GM18873 (cell line): ENCODE results near the gene USP48.
"Not testable (repeated sequence)": the region's sequence is repeated elsewhere in the genome, so short reads cannot be mapped to it uniquely, and the experiment has no call there.

ENCODE experiments used
- ATAC-seq: cut with Tn5 transposase; IDR thresholded peaks from one replicate; pipeline ENCODE4 v1.9.1; 2021; ENCODE audit warnings: mild to moderate bottlenecking, moderate library complexity, moderate number of reproducible peaks; ENCODE audit not compliant: unreplicated experiment, low FRiP score

The USP48 gene, protein sequence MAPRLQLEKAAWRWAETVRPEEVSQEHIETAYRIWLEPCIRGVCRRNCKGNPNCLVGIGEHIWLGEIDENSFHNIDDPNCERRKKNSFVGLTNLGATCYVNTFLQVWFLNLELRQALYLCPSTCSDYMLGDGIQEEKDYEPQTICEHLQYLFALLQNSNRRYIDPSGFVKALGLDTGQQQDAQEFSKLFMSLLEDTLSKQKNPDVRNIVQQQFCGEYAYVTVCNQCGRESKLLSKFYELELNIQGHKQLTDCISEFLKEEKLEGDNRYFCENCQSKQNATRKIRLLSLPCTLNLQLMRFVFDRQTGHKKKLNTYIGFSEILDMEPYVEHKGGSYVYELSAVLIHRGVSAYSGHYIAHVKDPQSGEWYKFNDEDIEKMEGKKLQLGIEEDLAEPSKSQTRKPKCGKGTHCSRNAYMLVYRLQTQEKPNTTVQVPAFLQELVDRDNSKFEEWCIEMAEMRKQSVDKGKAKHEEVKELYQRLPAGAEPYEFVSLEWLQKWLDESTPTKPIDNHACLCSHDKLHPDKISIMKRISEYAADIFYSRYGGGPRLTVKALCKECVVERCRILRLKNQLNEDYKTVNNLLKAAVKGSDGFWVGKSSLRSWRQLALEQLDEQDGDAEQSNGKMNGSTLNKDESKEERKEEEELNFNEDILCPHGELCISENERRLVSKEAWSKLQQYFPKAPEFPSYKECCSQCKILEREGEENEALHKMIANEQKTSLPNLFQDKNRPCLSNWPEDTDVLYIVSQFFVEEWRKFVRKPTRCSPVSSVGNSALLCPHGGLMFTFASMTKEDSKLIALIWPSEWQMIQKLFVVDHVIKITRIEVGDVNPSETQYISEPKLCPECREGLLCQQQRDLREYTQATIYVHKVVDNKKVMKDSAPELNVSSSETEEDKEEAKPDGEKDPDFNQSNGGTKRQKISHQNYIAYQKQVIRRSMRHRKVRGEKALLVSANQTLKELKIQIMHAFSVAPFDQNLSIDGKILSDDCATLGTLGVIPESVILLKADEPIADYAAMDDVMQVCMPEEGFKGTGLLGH

DNA sequence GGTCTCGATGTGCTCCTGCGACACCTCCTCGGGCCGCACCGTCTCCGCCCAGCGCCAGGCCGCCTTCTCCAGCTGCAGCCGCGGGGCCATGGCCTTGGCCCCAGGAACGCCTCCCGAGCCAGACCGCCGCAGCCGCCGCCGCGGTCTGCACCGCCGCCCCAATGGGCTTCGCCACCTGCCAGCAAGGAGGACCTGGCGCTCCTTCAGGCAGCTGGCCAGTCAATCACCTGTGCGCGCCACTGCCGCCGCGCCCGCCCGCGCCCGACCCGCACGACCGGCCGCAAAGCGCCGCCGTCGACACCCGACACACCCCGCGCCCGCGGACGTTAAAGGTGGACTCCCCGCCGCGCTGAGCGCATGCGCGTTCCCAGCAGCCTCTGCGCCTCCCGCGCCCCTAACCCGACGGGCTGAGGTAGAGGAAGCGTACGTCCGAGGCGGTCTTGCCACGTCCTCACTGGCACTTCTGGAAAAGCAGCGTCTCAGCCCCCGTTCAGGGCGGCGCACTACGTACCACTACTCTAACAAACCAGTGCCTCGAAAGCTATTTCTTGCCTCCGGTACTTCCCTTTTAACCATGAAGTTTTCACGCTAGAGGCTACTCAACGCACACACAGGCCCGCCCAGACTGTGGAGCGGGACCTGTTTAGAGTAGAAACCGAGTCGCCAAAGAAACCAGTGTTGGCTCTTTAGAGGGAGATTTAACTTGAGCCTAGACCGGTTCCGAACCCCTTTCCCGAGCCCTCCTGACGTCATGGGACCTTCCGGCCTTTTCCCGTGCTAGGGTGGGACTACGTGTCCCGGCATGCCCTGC is at the start of gene USP48:
TSS of gene USP48 (minus strand) at position 282 of the 811 bp plus-strand sequence. CDS start at position 90, 192 bp downstream.
- ATAC-seq, result peak; percentile 54

DNA sequence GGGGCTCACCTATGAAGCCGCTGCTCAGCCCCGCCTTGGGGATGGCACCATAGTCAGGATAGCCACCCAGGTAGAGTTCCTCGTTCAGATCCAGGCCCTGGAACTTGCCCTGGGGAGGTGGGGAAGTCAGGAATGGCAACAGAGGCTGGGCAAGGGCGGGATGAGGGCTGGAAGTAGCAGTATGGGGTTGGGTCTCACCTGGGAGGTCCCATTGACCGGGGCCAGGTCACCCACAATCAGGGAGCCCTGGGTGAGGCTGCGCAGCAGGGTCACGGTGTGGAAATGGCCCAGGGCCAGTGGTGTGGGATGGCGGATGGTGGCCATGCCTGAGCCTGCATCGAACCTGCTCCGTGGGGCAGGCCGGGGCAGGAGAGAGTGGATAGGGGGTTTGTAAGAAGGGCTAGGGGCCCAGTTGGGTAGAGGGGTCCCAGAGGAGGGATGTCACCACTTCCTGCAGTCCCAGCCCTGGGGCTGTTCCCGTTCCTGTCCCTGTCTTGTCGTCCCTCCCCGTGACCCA is 48.6 kb upstream of the USP48 start:
- ATAC-seq, result no peak

DNA sequence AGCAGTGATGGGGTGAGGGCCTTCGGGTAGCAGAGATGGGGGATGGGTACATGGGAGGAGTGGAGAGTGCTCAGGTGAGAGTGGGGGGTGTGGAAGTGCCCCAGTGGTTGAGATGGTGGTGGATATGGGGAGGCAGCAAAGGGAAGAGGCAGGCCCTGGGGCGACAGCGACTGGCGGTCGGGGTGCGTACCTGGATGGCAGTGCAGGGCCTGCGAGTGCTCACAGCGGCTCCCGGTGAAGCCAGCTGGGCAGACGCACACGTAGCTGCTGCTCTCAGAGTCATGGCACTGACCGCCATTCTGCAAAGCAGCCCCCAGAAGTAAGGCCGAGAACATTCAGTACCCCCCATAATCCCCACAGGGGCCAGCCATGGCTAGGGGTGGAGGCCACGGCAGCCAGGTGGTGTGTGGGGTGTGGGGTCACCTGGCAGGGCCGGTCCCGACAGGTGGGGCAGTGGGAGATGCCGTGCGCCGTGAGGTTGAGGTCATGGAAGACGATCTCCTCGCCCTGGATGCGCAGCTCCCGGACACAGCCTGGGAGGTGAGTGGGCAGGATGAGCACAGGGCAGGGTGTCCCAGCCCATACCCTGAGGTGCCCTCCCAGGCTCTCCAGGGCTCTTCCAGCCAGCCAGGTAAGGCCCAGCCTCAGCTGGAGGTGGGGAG is 48.0 kb upstream of the USP48 start:
- ATAC-seq, result no peak

DNA sequence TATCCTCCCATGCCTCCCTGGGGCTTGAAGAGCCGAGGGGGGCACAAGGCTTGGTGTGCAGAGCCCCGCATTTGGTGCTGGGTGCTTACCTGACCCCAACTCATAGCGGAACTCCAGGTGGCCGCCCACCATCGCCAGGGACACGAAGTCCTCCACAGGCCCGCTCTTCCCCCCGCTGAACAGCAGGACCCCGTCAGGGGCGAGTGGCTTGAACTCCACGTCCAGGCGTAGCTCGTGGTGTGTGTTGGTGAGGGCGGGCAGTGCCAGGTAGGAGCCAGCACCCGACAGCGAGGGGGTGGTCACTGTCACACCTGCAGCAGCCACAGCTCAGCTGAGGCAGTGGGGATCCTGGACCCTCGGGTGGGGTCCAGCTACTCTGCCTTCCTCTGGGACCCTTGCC is 46.3 kb upstream of the USP48 start:
- ATAC-seq, result no peak

DNA sequence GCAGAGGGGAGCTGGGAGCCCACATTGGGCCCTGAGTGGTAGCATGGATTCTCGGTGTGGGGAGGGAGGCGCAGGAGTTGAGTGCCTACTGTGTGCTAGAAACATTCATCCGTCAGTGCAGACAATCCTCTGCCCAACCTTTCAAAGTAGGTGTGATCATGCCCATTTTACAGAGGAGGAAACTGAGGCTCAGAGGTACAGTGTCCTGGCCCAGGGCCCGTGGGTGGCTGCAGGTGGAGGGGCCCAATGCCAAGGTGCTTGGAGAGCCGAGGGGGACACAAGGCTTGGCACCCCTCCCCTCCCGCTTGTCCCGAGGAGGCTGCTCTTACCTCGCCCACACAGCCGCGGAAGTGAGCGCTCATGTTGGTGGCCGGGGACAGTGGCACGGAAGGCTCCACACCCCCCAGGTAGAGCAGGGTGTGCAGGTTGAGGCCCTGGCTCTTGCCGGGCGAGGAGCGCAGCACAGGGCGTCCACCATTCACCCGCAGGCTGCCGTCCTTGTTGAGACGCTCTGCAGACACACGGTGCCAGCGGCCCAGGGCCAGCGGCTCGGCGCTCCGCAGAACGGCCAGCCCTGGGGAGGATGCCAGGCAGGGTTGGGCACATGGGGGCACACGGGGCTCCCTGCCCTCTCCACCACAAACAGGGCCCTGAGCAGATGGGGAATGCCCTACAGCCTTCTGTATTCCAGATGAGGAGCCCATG is 45.7 kb upstream of the USP48 start:
- ATAC-seq, result no peak

DNA sequence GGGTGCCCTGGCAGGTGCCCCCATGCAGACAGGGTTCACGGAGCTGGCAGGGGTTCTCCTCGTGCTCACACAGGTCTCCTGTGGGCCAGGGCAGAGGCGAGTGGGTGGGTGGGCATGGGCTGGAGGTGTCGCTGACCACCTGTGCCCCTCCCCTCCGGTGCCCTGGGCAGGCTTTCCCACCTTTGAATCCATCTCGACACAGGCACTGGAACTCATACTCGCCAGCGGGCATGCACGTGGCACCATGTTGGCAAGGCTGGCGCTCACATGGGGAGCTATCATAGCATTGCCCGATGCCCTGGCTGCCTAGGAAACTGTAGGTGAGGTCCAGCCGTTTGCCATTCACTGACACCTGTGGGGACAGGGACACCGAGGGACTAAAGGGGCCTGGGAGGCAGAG is 45.1 kb upstream of the USP48 start:
- ATAC-seq, result no peak

DNA sequence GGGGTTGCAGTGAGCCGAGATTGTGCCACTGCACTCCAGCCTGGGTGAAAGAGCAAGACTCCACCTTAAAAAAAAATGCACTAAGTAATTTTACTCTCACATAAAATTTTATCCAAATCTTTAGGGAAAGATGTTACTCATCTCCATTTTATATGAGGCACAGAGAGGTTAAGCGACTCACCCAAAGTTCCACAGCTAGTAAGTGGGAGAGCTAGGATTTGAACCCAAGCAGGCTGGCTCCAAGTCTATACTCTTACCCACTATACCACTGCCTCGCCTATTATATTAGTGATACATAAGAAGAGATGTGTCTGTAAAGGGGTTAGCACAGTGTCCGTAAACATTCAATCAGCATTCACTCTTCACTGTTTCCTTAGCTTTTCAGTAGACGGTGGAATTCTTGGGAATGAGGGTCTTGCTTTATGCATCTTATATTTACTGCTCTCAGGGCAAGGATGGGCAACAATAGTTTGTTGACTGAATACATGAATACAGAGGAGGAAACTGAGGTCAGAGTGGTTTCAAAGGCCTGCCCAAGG is 44.3 kb upstream of the USP48 start:
- no peak for ATAC-seq

DNA sequence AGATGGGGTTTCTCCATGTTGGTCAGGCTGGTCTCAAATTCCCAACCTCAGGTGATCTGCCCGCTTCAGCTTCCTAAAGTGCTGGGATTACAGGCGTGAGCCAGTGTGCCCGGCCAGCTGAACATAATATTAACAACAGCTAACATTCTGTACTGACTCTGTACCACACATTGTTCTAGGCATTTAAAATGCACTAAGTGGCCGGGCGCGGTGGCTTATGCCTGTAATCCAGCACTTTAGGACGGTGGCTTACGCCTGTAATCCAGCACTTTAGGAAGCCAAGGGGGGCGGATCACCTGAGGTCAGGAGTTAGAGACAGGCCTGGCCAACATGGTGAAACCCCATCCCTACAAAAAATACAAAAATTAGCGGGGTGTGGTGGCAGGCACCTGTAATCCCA is 43.7 kb upstream of the USP48 start:
- not testable (repeated sequence) for ATAC-seq

DNA sequence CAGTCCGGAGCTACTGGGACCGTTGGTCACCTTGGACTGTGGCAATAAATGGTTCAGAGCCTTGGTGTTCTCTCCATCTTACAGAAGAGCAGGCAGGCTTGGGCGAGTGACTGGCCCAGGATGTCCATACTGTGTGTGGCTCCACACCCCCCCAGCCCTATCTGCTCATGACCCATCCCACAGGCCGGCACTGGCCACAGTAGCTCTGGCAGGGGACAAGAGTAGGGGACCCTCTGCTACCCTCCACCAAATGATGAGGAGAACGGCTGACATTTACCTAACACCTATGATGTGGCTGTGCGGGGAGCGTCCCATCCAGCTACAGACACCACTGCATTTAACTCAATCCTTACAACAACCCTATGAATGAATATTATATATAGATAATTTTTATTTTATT is 42.4 kb upstream of the USP48 start:
- no peak for ATAC-seq

DNA sequence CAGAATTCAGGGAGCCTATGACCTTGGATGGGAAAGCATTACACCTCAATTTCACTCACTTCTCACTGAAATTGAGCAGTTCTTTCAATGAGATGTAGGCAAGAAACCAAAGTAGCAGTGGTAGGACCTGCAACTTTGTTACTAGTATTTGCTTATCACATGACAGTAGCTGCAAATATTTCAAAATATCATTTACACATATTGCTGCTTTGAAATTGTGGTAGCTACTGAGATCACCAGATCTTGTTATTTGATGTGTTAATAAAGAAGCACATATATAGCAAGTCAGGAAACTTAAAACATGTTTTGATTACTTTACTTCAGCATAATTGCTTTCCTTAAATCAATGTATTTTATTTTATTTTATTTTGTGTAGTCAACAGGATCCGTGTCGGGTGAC is 42.0 kb upstream of the USP48 start:
- ATAC-seq, result no peak

DNA sequence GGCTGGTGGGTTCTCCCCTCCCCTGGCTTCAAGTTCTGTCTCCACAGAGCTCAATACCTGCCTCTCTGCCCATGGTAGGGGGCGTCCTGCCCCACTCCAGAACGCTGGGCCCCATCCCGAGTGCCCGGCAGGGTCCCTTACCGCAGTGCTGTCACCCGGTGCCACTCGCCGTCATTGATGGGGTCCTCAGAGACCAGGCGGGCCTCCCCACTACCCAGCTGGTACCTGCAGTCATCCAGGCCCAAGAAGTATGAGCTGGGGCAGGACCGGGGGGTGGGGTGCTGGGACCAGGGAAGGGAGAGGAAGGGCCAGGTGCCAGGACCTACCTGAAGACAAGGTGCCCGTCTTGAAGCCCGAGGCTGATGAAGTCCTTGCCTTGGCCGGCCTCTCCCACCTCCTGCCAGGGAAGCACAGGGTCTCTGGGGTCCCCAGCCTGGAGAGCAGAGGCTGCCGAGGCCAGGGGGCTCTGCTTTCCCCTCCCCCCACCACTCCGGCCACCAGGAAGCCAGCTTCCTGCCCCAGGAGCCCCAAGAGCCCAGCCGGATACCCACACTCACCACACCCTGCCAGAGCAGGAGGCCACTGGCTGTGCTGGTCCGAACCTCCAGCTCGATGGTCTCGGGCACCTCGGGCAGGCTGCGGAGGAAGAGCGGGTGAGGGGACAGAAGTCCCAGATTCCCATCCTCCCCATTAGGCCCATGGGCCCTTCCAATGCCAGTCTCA is 41.2 kb upstream of the USP48 start:
- no peak for ATAC-seq

DNA sequence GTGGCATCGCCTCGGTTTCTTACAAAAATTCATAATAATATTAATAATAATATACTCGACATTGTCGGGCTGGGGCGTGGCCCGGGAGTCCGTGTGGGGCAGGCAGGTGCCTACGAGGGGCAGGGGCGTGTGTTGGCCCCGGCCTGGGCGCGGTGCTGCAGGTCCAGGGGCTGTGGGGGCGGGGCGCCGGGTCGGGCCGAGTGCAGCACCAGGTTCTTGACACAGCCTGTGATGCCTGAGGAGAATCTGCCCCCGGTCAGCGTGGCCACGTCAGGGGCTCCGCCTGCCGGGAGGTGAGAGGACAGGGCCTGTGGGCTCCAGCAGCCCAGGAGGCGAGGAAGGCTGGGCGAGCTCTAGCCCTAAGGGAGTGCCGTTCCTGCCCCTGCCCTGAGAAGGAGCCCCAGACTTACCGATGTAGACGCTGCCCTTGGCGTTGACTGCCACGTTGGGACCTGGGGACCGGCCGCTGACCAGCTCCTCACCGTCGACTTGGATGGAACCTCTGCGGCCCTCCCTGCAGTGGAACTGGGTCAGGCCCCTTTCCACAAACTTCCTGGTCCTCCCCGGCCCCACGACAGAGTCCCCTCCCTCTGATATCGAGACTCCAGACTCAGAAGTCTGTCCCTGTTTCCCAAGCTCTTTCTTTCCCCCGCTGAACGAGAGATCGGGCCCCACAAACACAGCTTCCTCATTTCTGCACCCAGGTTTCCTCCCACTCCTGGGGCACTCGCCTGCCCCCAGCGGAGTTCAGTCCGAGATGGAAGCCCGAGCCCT is 40.4 kb upstream of the USP48 start:
- no peak for ATAC-seq

DNA sequence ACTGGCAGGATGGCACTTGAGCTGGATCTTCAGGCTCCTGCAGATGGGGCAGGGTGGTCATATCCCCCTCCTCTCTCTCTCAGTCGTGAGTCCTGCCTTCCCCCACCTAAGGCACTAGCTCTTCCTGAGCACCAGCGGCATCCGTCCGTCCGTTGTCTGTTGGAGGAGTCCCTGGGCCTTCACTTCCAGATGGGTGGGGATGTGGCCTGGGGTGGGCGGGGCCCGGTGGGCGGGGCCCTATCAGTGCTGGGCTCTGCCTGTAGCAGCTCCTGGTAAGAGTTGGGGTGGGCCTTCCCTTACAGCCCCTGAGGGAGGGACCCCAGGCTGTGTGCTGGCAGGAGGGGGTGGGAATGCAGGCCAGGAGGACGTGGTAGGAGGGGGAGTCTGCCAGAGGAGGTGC is 39.4 kb upstream of the USP48 start:
- no peak for ATAC-seq

DNA sequence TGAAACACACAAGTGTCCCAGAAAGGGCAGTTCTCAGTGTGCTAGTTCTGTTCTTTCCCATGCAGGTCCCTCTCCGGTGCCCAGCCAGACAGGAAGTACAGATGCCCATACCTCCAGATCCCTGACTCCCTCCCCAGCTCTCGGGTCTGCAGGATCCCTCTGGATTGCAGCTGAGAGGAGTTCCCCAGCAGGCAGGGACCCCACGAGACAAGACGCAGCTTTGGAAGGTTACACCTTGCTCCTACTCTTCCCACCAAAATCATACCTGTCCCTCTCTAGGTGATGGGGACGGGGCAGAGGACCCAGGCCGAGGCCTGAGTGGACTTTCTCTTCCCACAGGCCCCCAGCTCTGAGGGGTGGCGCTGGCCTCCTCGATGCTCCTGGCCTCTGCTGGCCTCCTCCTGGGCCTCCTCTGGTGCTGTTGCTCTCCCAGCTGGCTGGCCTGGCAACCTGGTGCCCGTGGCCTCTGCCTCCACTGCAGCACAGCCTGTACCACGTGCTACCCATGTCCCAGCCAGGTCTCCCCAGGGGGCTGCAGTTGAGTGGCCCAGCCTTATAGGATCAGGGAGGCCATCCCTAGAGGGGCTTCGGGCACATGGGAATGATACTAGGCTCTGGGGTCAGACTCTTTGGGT is 38.6 kb upstream of the USP48 start:
- ATAC-seq, result no peak

DNA sequence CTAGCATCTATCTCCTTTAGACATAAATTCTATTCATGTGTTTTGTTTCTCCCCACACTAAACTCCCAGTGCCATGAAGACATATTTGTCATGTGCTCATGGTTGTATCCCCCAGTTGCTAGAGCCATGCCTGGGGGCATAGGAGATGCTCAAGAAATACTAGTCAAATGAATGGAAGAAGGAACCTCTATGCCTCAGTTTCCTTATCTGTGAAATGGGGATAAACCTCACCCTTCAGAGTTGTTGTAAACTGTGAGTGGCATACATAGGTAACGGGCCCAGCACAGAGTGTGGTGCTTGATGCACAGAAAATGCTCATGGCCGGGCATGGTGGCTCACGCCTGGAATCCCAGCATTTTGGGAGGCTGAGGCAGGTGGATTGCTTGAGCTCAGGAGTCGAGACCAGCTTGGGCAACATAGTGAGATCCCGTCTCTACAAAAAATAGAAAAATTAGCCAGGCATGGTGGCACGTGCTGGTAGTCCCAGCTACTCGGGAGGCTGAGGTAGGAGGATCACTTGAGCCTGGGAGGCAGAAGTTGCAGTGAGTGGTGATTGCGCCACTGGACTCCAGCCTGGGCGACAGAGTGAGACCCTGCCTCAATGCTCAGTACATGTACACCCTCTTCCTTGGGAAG is 37.8 kb upstream of the USP48 start:
- ATAC-seq, result no peak

DNA sequence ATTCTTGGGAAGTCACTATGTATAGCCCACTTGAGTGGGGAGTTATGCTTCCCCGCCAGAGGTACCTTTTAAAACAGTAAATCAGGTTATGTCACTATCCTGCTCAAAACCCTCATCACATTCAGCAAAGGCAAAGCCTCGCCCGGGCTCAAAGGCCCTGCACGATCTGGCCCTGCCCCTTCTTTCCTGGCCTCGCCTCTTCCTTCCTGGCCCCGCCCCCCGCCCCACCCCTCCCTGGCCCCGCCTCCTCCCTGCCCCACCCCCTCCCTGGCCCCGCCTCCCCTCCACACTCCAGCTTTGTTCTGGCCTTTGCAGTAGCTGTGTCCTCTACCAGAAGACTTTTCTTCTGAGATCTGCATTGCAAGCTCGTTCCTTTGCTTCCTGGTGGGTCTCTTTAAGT is 35.7 kb upstream of the USP48 start:
- ATAC-seq, result no peak
